ENCODE data around the gene ANKRD66.
"Not testable (repeated sequence)": the region's sequence is repeated elsewhere in the genome, so short reads cannot be mapped to it uniquely, and the experiment has no call there.

The ANKRD66 gene

DNA sequence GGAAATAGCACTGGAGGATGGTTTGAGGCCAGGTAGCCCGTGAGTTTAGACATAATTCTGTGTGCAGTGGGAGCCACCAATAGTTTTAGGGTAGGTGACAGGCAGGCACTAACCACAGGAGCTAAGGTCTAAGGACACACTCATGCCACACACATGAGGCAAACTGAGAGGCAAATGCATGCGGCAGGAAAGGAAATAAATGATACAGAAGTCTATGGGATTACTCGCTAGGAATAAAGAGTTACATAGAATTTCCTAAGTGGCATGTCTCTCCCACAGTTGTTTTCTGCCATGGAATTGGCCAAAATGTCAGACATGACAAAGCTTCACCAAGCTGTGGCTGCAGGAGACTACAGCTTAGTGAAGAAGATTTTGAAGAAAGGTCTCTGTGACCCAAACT, 4.9 kb downstream of the ANKRD66 start:
- DNase-seq (ENCODE audit: low read depth in 2 of 2, low spot score in 1 of 2) = no peak

DNA sequence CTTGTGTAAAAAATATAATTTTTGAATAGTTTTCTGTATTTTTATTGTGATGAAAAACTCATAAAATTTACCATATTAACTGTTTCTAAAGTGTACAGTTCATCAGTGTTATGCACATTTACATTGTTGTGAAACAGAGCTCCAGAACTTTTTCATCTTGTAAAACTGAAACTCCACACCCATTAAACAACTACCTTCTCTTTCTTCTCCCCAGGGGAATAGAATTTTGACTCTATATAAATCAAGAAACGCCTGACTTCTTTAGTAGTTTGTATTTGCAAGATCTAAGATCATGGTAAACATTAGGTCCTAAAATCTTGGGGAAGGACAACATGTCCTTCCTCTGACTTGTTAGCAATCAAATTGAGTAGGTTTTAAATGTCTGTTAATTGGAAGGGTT, 9.1 kb downstream of the ANKRD66 start:
- DNase-seq (ENCODE audit: low read depth in 2 of 2, low spot score in 1 of 2) = no peak

DNA sequence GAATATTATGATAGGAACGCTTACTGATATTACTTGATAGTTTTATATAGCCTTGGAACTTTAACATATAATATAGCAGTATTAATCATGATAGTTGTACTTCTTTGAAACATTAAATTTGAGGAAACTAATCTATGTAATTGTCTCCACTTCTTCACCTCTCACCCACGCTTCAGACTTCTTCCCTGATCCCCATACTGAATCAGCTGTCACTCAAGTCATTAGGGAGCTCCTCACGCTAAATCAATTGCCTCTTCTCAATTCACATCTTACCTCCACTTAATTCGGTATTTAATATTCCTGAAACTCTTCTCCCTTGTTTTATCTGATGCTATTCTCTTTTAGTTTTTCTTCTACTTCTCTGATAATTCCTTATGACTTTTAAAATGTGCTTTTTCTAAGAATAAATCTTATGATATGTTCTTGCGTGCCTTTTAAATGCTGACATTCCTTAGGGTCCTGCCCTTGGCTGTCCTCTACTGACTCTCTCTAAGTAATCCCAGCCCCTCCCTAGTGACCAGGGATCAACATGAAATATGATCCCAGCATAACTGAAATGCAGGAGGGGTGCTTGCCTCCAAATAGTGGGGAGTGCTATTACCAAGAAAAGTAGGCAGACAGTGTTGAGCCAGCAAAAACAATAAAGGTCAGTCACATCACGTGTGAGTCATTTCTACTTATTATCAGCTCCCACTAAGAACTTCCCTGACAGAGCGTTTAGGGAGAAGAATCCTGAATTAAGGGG, 9.9 kb downstream of the ANKRD66 start:
- DNase-seq (ENCODE audit: low read depth in 2 of 2, low spot score in 1 of 2) = no peak

DNA sequence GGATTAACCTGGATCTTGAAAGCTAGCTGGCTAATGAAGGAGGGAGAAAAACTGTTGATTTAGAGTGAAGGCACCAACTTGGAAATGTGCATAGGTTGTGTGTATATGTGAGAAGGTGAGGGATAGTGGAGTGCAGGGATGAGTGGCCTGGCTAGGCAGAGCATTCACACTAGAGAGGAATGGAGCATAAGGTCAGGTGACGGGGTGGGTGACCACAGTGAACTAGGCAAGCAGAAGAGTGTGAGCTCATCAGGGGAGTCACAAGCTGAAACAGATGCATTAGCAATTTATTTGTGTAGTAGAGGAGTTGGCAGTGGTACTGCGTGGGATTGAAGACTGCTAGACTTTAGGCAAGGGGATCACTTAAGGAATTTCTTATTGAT, 10.5 kb downstream of the ANKRD66 start:
- no peak for DNase-seq (ENCODE audit: low read depth in 2 of 2, low spot score in 1 of 2)

DNA sequence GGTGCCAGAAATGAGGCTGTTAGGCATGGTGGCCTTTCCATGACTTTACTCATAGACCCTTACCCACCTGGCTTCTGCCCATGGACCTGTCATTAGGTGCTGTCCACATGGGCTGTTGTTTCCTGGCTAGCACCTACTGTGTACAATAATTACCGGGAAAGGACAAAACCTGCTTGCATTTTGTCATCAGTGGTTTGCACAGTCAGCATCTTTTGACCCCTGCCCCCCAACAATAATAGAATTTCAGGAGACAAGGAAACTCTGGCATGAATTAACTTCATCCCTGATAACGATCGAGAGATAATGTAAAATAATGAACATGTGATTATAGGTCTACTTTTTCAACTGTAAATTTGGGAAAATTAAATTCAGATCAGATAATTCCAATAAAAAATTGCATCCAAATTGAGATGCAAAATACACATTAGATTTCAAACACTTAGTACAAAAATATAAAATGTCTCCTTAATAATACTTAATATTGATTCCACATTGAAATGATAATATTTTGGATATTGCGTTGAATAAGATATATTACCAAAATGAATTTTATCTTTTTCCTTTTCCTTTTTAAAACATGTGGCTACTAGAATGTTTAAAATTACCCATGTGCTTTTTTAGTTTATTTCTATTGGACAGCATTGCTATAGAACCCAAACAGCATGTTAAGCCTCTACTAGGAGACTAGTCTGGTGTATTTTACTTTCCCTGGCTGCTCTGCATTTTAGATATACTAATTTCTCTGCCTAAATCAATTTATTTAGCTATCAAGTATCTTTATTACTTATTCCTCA, 12.4 kb downstream of the ANKRD66 start:
- DNase-seq (ENCODE audit: low read depth in 2 of 2, low spot score in 1 of 2) = no peak

DNA sequence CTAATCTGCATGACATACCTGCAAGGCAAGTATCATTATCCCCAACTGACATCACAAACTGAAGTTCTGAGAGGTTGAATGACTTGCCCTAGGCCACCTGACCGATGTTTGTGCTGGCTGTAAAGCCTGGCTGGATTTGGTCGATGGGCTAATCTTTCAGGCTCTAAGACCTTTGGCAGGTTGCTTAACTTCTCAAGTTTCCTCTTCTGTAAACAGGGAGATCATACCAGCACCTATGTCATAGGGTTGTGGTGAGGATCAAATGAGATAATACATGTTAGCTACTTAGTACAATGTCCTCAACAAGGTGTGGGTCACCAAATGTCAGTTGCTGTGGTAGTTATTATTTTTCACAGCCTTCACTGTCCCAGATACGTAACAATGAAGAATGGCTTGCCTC, 14.2 kb downstream of the ANKRD66 start:
- no peak for DNase-seq (ENCODE audit: low read depth in 2 of 2, low spot score in 1 of 2)

DNA sequence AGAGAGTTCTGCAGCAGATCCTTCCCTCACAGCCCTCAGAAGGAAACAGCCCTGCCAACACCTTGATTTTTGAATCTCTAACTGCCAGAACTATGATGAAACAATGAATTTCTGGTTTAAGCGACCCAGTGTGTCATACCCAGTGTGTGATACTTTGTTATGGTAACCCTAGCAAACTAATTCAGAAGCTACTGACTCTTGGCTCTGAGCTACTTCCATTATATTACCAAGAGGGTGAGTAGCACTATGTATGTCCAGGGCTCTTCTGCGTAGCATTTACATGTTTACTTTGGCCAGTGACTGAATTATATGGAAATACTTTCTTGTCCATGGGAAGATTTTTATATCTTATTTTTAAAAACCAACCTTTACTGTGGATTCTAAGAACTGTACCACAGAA, 16.7 kb downstream of the ANKRD66 start:
- no peak for DNase-seq (ENCODE audit: low read depth in 2 of 2, low spot score in 1 of 2)

DNA sequence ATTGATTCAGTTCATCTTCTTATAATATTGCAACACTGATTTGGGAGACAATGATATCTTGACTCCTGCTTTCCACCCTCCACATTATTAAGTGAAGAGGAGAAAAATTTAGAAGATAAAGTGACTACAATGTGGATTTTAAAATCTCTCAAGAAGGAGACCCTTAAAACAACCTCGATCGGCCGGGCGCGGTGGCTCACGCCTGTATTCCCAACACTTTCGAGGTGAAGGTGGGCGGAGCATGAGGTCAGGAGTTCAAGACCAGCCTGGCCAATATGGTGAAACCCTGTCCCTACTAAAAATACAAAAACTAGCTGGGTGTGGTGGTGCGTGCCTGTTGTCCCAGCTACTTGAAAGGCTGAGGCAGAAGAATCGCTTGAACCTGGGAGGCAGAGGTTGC, 17.5 kb downstream of the ANKRD66 start:
- not testable (repeated sequence) for DNase-seq (ENCODE audit: low read depth in 2 of 2, low spot score in 1 of 2)

DNA sequence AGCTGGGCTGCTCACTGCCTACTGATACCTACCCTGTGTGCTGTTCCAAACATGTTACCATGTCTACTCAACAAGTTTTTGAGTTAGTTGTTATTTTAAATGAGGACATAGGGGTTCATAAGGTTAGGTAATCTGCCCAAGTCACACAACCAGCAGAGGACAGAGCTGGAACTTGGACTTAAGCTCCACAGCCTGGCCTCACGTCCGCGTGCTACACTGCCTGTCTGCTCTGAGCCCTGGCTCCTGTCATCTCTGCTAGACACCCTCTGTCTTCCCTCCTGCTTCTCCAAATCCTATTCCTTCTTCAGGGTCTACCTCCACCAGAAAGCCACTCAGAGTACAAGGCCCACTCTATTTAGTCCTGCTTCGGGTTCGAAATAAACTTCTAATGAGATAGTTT, 18.2 kb downstream of the ANKRD66 start:
- no peak for DNase-seq (ENCODE audit: low read depth in 2 of 2, low spot score in 1 of 2)

DNA sequence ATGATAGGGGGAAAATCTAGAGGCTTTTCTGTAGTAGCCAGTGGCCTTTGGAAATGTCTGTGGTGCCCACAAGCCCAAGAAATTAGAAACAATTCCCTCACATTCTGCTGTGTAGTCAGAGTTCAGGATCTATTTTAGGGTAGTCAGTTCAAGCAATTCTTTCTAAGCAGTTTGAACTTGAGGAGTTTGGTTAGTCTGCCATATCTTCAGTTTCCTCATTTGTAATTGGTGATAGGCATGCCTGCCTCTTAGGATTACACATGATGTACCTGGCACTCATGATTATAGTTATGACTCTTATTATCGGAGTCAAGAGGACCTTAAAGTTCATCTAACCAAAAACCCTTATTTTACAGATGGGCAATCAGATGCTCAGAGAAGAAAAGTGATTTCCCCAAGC, 25.3 kb downstream of the ANKRD66 start:
- DNase-seq (ENCODE audit: low read depth in 2 of 2, low spot score in 1 of 2) = no peak

DNA sequence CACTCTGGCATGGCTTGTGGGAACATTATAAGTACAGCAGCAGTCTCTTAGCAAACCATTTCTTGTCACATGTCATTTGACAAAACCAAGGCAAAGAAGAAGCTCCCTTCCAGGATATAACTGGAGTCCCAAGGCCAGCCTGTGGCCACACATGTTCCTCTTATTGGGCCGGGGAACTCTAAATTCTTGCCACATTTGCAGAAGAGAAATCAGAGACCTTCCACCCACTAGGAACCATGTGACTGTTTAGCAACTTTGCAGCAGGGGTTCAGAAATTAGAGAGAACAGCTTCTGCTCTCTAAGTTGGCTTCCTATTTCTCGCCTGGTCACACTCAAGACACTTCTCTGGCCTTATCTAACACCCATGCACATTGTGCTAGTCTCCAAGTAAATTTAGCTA, 26.0 kb downstream of the ANKRD66 start:
- DNase-seq (ENCODE audit: low read depth in 2 of 2, low spot score in 1 of 2) = no peak

DNA sequence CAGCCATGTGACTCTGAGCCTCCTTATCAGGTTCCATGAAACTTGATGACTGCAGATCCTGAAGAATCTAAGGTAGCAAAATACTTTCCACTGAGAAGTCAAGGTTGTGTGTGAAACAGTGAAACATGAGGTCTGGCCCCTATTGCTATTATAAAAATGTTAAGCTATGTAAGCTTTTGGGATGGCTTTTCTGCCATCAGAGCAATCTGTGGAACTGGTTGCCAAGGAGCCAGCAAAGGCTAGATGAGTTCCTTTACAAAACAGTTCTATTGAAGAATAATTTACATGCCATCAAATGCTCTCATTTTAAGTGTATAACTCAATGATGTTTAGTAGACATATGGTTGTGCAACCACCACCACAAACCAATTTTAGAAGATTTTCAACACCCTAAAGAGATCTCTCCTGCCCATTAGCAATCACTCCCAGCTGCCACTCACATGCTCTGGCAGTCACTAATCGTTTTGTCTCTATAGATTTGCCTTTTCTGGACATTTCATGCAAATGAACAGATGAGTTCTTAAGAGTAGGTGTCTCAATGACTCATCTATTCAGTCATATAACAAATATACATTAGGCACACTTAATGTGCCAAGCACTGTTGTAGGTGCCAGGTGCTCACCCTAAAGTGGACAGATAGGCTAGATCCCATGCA, 26.6 kb downstream of the ANKRD66 start:
- no peak for DNase-seq (ENCODE audit: low read depth in 2 of 2, low spot score in 1 of 2)

DNA sequence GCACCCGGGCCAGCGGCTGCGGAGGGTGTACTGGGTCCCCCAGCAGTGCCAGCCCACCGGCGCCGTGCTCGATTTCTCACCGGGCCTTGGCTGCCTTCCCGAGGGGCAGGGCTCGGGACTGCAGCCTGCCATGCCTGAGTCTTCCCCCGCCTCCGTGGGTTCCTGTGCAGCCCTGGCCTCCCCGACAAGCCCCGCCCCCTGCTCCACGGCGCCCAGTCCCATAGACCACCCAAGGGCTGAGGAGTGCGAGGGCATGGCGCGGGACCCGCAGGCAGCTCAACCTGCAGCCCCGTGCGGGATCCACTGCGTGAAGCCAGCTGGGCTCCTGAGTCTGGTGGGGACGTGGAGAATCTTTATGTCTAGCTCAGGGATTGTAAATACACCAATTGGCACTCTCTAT, 28.0 kb downstream of the ANKRD66 start:
- DNase-seq (ENCODE audit: low read depth in 2 of 2, low spot score in 1 of 2) = not testable (repeated sequence)

DNA sequence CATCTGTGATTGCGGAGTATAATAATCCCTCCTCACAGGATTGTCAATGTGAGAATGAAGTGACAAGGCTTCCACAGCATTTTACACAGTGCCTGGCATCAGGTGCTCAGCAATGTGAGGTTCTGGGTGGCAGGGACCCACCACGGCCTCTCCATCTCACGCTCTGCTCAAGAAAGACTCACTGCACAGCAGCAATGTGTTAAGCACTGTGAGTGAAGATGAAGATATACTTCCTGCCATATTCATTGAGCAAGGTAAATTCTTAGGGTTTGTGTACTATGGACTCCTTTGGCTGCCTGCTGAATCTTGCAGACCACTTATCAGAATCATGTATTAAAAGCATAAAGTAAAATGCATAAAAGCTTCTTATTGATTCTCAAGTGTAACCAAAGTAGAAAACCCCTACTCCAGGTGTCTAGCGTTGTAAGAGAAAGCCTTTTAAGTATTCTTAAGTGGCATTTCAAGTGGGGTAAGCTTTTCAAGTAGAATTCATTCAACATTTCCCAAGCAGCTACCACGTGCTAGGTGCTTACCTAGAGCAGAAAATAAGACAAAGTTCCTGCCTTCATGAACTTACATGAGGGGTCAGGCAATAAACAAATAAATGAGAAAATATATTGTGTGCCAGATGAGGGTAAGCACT, 29.5 kb downstream of the ANKRD66 start:
- no peak for DNase-seq (ENCODE audit: low read depth in 2 of 2, low spot score in 1 of 2)

DNA sequence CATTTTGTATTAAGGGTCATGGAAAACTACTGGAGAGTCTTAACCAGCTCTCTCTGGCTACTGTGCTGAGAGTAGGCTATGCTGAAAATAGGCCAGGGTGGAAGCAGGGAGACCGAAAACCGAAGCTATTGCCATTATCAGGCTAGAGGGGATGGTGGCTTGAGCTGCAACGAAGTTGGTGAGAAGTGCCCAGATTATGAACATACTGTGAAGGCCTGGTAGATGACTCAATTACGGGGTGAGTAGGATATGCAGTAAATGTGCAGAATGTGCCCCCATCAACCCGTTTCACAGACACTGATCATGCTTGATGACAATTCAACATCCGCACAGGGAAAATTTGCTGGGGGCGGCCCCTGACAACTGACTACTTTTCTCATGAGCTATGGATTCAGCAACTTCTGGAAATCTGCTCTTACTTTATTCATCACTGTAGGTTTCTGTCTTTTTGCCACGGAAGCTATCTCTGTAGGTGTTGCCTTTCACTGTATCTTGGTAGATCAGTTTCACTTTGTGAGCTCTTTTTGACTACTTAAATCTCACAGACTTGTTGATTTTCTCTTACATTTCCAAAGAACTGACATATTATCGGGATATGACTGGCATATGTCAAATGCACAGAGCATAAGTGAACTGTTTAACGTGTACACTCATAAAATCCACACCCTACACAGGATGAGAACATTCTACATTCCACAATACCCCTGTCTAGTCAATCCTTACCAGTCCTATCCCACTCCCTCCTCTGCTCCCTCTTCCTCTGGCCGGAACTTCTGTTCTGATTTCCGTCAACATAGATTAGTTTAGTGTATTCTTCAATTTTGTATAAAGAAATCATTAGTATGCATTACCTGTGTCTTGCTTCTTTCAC, 31.0 kb downstream of the ANKRD66 start:
- DNase-seq (ENCODE audit: low read depth in 2 of 2, low spot score in 1 of 2) = no peak

DNA sequence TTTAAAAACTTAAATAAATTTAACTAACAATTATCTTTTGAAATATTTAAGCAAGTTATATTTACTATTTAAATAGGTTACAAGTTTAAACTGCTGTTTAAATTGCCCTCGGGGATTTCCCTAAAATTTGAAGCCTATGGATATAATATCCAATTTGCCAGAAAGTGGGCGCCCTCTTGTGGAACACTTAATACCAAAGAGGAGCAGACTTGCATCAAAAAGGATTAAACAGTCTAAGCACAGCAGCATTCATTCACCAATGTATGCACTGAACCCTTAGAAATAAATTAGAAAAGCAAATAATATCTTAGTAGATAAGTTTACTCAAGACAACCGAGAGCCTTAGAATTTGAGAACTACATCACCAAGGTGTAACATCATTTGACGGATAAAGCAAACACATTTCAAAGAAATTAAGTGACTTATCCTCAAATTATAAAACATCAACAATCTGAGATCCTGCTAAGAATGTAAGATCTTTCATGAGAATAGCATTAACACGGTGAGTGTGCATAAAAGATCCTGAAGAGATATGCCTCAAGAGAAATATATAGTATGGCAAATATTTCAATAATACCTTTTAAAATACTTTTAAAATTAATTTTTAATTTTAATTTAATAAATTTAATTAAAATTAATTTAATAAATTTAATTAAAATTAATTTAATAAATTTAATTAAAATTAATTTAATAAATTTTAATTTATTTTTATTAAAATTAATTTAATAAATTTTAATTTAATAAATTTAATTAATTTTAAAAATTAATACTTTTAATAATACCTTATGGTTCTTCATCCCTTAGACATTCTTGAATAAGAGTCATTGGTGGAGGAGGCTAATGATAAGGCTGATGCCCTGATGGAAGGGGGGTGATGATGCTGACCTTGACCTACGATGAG, 35.0 kb downstream of the ANKRD66 start:
- no peak for DNase-seq (ENCODE audit: low read depth in 2 of 2, low spot score in 1 of 2)

DNA sequence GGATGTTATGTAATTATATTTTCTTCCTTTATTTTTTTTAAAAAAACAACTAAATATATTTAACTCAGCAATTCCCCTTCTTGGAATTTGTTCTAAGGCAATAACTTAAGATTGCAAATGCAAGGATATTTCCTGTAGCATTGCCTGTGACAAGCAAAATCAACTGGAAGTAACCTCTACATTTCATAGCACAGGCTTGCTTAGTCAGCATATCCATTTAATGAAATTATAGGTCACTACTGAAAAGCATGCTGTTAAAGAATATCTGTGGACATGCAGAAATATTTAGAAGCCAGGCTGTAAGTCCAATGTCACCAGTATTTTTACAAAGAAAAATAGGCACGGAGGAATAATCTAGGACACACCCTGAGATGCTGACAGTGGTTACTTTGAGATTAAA, 37.8 kb downstream of the ANKRD66 start:
- DNase-seq (ENCODE audit: low read depth in 2 of 2, low spot score in 1 of 2) = no peak

DNA sequence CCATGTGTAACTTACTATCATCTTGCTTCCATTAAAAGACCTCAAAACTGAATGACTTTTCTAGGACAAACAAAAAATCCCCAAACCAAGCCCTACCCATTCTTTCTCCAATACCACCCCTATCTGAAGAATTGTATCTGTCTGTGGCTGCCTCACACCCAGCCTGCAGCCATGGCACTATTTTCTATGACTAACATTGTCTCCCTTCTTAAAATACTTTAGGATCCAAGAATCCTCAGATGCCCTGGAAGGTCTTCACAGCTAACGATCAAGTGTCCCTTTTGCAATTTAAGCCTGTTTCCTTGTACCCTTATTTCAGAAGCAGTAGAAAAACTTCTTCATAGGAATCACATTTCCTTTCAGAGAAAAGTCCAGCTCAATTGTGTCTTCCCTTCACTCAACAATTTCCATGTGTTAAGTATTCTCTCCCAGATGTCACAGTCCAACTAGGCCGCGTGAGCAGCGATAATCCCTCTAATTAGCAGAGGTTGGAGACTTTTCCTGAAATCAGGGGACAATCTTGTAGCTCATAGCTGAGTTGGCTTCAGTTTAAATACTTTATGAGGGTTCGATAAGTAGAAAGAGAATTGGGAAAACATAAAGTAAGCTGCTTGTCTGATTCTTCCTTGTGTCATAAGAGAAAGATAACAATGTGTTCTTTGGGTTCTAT, 41.3 kb downstream of the ANKRD66 start:
- no peak for DNase-seq (ENCODE audit: low read depth in 2 of 2, low spot score in 1 of 2)

DNA sequence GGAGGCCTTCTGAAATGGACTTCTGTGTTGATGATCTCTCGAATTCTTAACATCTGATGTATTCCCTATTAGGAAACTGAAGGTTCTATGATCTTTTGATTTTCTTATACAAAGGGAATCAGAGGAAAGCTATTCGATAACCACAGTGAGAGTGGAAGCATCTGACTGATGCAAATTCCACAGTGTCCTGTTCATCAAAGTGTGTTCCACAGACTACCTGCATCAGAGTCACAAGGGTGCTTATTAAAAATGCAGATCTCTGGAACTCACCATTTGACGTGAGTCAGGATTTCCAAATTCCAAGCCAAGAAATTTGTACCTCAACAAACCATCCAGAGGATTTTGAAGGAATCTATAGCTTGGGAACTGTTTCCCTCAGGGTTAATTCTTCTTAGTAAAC, 42.1 kb downstream of the ANKRD66 start:
- no peak for DNase-seq (ENCODE audit: low read depth in 2 of 2, low spot score in 1 of 2)
